ENCODE measurements around the gene TXNRD1.

DNA sequence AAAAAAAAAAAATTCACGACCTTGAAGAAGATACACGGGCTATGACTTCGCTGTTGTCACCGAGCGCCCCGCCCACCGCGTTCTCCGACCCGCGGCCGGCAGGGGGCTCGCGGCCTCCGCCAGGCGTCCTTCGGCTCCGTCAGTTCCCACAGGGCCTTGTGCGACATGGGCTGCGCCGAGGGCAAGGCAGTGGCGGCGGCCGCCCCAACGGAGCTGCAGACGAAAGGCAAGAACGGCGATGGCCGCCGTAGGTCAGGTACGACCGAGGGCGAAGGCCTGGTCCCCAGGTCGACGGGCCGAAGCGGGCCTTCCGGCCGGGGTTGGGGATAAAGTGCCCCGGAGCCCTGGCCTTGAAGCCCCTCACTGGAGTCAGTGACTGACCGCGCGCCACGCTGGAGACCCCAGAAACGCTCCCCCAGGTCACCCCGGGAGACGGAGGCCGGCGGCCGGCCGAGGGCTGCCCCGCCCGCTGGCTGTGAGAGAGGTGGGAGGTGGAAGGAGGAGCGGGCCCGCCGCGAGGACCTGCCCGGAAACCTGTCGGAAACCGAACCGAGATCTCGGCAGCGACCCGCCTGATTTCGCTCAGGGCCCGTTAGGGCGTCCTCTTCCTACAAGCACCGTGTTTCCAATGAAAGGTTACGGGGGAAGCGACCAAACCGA is at the start of gene TXNRD1:
- TF ChIP-seq POLR2A (IDR thresholded peaks at IDR 0.05) = peak in 1 of 2 donors; percentile 59
- TF ChIP-seq, protein P1, sequence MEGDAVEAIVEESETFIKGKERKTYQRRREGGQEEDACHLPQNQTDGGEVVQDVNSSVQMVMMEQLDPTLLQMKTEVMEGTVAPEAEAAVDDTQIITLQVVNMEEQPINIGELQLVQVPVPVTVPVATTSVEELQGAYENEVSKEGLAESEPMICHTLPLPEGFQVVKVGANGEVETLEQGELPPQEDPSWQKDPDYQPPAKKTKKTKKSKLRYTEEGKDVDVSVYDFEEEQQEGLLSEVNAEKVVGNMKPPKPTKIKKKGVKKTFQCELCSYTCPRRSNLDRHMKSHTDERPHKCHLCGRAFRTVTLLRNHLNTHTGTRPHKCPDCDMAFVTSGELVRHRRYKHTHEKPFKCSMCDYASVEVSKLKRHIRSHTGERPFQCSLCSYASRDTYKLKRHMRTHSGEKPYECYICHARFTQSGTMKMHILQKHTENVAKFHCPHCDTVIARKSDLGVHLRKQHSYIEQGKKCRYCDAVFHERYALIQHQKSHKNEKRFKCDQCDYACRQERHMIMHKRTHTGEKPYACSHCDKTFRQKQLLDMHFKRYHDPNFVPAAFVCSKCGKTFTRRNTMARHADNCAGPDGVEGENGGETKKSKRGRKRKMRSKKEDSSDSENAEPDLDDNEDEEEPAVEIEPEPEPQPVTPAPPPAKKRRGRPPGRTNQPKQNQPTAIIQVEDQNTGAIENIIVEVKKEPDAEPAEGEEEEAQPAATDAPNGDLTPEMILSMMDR (IDR thresholded peaks at IDR 0.05) = peak; percentile 68 to 92 (median 83)

Data from thyroid gland (tissue), 4 donors.